ENCODE measurements around the gene CHRNB2.

CHRNB2 gene

DNA sequence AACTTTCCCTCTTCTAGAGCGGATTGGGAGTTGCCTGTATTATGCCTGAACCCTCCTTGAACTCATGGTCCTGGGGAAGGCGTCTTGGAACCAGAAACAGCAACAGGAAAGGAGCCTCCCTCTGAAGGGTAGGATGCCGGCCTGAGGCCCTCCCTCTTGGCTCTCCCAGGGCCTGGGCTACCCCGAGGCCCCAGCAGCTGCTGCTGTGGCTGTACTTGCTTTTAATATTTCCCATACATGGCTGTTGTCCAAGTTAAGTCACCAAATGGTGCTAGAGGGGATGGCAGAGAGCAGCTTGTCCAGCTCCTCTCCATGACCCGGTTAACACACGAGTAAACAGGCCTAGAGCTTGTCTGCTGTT, 10.5 kb downstream of the CHRNB2 start:
- no peak for DNase-seq (ENCODE audit: low read depth in 1 of 2, low spot score in 1 of 2)

DNA sequence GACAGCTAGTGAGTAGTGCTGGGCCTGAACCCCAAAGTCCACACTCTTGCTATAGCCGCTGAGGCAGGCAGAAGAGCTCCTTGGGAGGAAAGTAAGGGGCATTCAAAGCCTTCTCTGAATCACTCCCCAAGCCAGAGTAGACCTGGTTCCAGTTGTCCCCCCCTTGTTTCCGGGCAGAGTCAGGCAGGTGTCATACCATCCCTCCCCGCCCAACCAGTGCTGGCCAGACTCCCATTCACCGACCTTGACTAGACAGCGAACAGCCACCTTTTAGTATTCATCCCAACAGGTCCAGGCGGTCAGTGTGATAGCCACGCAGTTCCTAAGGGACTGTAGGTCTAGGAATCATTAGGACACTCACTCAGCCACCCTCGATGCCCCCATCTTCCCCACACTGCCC, 11.8 kb downstream of the CHRNB2 start:
- DNase-seq (ENCODE audit: low read depth in 1 of 2, low spot score in 1 of 2), result no peak

GRCh38 chr1:154581766-154582165, 14.2 kb downstream of the CHRNB2 start:
- no peak for DNase-seq (ENCODE audit: low read depth in 1 of 2, low spot score in 1 of 2)

GRCh38 chr1:154582885-154583284, 15.3 kb downstream of the CHRNB2 start:
- no peak for DNase-seq (ENCODE audit: low read depth in 1 of 2, low spot score in 1 of 2)

- no peak for DNase-seq (ENCODE audit: low read depth in 1 of 2, low spot score in 1 of 2)
These were observed 16.2 kb downstream of the CHRNB2 start for GRCh38 chr1:154583773-154584172.

DNA sequence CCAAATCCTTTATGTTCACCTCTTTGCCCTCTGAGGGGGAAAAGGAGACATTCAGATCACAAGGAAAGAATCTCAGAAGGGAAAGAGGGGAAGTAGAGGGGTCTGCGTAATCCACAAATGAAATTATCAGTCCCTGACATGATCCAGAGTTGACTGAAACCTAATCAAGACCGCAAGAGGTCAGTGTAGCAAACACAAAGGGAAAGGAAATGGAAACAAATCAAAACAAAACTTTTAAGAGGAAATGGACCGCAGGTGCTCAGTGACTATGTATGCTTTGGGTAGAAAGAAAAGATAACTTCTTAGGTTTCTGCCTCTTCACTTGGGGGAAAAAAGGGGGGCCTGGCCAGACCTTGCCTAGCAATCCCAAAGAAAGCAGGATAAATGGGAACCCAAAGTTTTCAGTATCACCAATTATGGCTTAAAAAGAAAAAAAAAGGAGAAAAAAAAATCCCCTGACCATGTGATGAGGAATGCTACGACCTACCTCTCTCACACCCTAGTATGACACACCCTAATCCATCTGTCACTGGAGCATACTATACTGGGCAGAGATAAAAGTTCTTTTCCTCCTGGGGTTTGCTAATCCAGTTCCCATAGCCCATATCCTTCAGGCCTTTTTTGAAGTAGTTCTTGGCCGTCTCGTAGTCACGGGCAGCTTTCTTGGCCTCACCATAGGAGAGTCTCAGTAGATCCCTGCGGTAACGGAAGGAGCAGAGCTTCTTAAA, 16.9 kb downstream of the CHRNB2 start:
- no peak for DNase-seq (ENCODE audit: low read depth in 1 of 2, low spot score in 1 of 2)

DNA sequence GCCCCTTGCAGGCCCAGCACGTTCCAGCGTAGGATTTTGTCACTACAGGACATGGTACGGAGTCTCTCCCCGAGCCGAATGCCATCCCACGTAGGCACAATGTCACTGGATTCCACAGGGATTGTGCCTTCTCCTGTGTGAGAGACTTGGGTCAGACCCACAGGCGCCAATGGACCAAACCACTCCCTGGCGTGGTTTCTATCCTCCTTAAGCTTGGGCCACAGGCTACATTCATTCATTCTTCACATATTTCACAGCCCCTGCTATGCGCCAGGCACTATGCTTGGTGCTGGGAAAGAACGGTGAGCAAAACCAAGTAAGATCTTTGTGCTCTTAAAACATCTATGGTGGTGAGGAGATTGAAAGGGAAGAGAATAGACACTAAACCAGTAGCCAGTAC, 18.7 kb downstream of the CHRNB2 start:
- no peak for DNase-seq (ENCODE audit: low read depth in 1 of 2, low spot score in 1 of 2)

DNA sequence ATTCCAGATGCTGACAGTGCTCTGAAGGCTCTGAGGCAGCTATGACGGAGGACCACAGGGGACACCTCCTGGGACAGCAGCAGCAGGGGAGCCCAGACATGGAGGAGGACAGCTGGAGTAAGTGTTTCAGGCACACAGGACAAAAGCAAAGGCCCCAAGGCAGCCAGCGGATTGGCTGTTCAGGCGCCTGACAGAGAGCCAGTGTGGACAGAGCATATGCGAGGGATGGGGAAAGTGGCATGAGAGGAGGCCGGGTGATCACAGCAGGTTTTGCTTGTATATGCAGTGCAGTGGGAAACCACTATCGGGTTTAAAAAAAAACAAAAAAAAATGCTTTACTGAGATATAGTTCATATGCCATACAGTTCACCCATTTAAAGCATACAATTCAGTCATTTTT, 19.1 kb downstream of the CHRNB2 start:
- DNase-seq (ENCODE audit: low read depth in 1 of 2, low spot score in 1 of 2), result no peak

DNA sequence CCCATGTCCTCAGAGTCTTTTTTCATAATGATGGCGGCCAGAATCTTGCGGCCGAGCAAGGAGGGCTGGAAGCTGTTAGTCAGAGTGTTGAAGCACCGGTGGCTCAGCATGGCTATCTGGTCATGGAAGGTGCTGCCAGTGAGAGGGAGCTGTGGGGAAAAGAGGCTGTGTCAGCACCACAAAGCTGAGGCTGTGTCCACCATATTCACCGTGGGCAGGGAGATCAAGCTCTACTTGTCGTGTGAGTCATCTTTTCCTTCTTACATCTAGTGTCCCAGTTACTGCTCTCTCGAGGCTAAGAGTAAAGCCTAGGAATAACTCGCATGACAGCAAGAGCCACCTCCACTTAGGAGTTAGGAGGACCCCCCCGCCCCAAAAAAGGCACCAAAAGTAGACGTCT, 22.2 kb downstream of the CHRNB2 start:
- DNase-seq (ENCODE audit: low read depth in 1 of 2, low spot score in 1 of 2), result no peak

DNA sequence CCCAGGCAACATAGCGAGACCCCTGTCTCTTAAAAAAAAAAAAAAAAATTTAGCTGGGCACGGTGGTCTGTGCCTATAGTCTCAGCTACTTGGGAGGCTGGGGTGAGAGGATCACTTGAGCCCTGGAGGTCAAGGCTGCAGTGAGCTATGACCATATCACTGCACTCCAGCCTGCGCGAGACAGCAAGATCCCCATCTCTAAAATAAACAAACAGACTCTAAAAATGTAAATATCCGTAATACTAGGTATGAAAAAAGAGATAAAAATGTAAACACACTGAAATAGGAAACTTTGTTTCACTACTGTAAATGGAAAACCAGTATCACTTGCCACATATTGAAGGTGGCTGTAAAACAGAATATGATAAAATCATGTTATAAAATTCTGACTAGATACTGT, 23.2 kb downstream of the CHRNB2 start:
- no peak for DNase-seq (ENCODE audit: low read depth in 1 of 2, low spot score in 1 of 2)

DNA sequence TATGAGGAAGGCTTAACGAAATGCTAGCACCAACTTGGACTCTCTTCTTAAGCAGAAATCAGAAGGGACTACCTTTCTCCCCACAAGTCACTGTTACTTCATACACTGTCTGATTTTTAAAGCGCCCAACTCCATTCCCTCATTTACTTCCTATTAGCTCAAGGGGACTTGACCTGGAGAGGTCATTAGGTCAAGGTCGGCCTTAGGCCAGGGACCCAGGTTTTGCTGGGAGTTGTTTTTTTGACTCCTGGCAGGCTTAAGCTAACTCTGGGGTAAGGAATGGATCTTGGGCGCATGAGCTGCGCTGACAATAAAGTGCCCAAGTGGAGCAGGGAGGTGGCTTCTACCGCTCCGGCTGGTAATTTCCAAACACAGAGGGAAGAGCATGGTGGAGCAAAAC, 23.6 kb downstream of the CHRNB2 start:
- DNase-seq (ENCODE audit: low read depth in 1 of 2, low spot score in 1 of 2), result no peak

- no peak for DNase-seq (ENCODE audit: low read depth in 1 of 2, low spot score in 1 of 2)
These were observed 25.8 kb downstream of the CHRNB2 start for GRCh38 chr1:154593390-154593789.

DNA sequence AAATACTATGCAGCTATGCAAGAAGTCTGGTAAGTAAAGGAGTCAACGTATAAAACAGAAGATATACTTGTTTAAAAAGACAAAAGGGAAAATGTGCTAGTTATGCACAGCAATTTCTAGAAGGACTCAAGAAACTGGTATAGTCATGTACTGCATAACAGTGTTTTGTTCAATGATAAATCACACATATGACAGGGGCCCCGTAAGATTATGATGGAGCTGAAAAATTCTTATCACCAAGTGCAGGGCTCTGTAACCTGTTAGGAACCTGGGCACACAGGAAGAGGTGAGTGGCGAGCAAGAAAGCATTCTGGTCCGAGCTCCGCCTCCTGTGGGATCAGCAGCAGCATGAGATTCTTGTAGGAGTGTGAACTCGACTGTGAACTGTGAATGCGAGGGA, 27.2 kb downstream of the CHRNB2 start:
- DNase-seq (ENCODE audit: low read depth in 1 of 2, low spot score in 1 of 2), result no peak

GRCh38 chr1:154595621-154596020, 28.0 kb downstream of the CHRNB2 start:
- DNase-seq (ENCODE audit: low read depth in 1 of 2, low spot score in 1 of 2), result no peak

- no peak for DNase-seq (ENCODE audit: low read depth in 1 of 2, low spot score in 1 of 2)
These were observed 31.5 kb downstream of the CHRNB2 start for GRCh38 chr1:154598871-154599635.

- no peak for DNase-seq (ENCODE audit: low read depth in 1 of 2, low spot score in 1 of 2)
These were observed 32.1 kb downstream of the CHRNB2 start for GRCh38 chr1:154599658-154600057.

GRCh38 chr1:154603317-154603716, 35.7 kb downstream of the CHRNB2 start:
- DNase-seq (ENCODE audit: low read depth in 1 of 2, low spot score in 1 of 2), result no peak

- DNase-seq (ENCODE audit: low read depth in 1 of 2, low spot score in 1 of 2), result no peak
These were observed 38.0 kb downstream of the CHRNB2 start for GRCh38 chr1:154605534-154605933.

DNA sequence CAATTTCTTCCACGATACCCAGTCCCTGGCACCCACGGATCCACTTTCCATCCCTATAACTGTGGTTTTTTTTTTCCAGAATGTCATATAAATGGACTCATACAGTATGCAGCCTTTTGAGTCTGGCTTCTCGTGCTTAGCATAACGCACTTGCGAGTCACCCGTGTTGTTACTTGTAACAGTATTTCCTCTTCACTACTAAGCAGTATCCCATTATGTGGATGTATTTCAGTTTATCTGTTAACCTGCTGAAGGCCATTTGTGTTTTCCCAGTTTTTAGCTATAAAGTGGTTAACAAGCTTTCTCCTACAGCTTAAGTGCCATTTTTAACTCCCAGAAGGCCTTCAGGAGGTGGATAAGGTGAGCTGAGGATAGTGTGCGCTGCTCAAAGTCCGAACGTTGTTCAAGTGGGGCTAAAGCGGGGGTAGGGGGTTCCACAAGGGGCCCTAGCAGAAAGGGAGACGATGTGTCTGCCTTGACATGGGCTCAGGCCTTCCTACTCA, 39.6 kb downstream of the CHRNB2 start:
- DNase-seq (ENCODE audit: low read depth in 1 of 2, low spot score in 1 of 2), result no peak

- peak; percentile 69 to 84 for DNase-seq (ENCODE audit: low read depth in 1 of 2, low spot score in 1 of 2)
These were observed 40.2 kb downstream of the CHRNB2 start, which contains the start of gene ADAR for GRCh38 chr1:154607609-154608396. Gene ADAR (minus strand): TSS chr1:154608186. CDS start chr1:154608006, 180 bp downstream.

GRCh38 chr1:154608397-154609270, 41.1 kb downstream of the CHRNB2 start:
- DNase-seq (ENCODE audit: low read depth in 1 of 2, low spot score in 1 of 2), result peak in 1 of 2 donors; percentile 21
